Uterus (tissue), 4 donors: ENCODE results near the gene LTK. TPM values are rescaled to one million over a fixed set of nuclear protein-coding genes. Genes with fewer than 3 reads are reported as not detected.

Experiments used
- DNase-seq, 2 donors: peaks; one replicate each; pipeline ENCODE4 v3.0.0-alpha.2; 2019 to 2020
- H3K27ac ChIP-seq, 2 donors: fragments of 200-600 bp; sonication (generic); 1 replicate in 1 of 2; 2 replicates in 1 of 2; pipeline ENCODE4 v1.5.1; 2016 to 2018
- H3K27me3 ChIP-seq, 2 donors: fragments of 200-600 bp; sonication (generic); one replicate each; pipeline ENCODE4 v1.5.1; 2018 to 2019; ENCODE audit warnings: control low read depth in 1 of 2
- H3K36me3 ChIP-seq, 2 donors: fragments of 200-600 bp; sonication (generic); one replicate each; pipeline ENCODE4 v1.5.1; 2019; ENCODE audit warnings: control low read depth in 1 of 2
- H3K4me1 ChIP-seq, 2 donors: fragments of 200-600 bp; sonication (generic); one replicate each; pipeline ENCODE4 v1.5.1; 2018 to 2019; ENCODE audit warnings: control low read depth in 1 of 2
- H3K4me3 ChIP-seq, 2 donors: fragments of 200-600 bp; sonication (generic); 1 replicate in 1 of 2; 2 replicates in 1 of 2; pipeline ENCODE4 v1.5.1; 2018 to 2019; ENCODE audit warnings: mild to moderate bottlenecking in 1 of 2
- H3K9me3 ChIP-seq, 2 donors: fragments of 200-600 bp; sonication (generic); one replicate each; pipeline ENCODE4 v1.5.1; 2019; ENCODE audit warnings: control low read depth in 1 of 2
- CTCF ChIP-seq, 4 experiments: fragments of 200-600 bp in 2 of 4; fragments of 450-650 bp in 2 of 4; sonication (generic) in 2 of 4; IDR thresholded peaks; one replicate each; pipeline ENCODE4 v1.5.1; 2016 to 2019; ENCODE audit warnings: antibody characterized with exemption in 4 of 4, mild to moderate bottlenecking in 2 of 4, moderate library complexity in 1 of 4
- POLR2A ChIP-seq, 2 donors: fragments of 450-650 bp; IDR thresholded peaks; one replicate each; pipeline ENCODE4 v1.6.1; 2016; ENCODE audit warnings: antibody characterized with exemption in 2 of 2, mild to moderate bottlenecking in 1 of 2, moderate library complexity in 1 of 2
- intact Hi-C: fragments of 100-400 bp; cut with DNase I; formaldehyde crosslinking; loops from one replicate; pipeline ENCODE4 v1.15.1; 2023; ENCODE audit warnings: low total_unique reads
- total RNA-seq, 4 donors: library from RNA; depleted of rRNA in 3 of 4; stranded (reverse); fragments of >200 nt in 3 of 4; gene quantifications; one replicate each; pipeline versions ENCODE4 v1.1.0 to v1.2.4, GENCODE V29; 2014 to 2023
- donor health status: DM: yes; HTN: yes; CAD: no.

The LTK gene
- total RNA-seq, 4 donors from 2014 or later: 0.24 to 0.55 TPM; not detected in 2

- no peak for DNase-seq
- H3K27me3 ChIP-seq: peaks cover 0 to 8% of the 10 kb centered on the region in 2 donors
- H3K4me3 ChIP-seq: no peak overlapping the region
- no peak overlapping the region for H3K27ac ChIP-seq
- TF ChIP-seq POLR2A (IDR thresholded peaks at IDR 0.05): no peak
- TF ChIP-seq CTCF (IDR thresholded peaks at IDR 0.05): no peak
- peaks cover 0 to 9% of the 10 kb centered on the region in 2 donors for H3K4me1 ChIP-seq
- H3K9me3 ChIP-seq: no peaks in the 10 kb centered on the region
- H3K36me3 ChIP-seq: no peaks in the 10 kb centered on the region
- intact Hi-C loops: no loop called here
Observed at GRCh38 chr15:41503669-41504010, 10.0 kb downstream of the LTK start.

GRCh38 chr15:41502795-41503668, 10.6 kb downstream of the LTK start:
- H3K27me3 ChIP-seq: peaks cover 0 to 8% of the 10 kb centered on the region in 2 donors
- no peak overlapping the region for H3K4me3 ChIP-seq
- no peaks in the 10 kb centered on the region for H3K9me3 ChIP-seq
- H3K4me1 ChIP-seq: peaks cover 0 to 9% of the 10 kb centered on the region in 2 donors
- intact Hi-C loops: no loop called here
- no peak for DNase-seq
- TF ChIP-seq POLR2A (IDR thresholded peaks at IDR 0.05) (no peak), CTCF (IDR thresholded peaks at IDR 0.05) (no peak)
- no peak overlapping the region for H3K27ac ChIP-seq
- H3K36me3 ChIP-seq: no peaks in the 10 kb centered on the region

GRCh38 chr15:41501931-41502794, 11.5 kb downstream of the LTK start:
- Histone ChIP-seq H3K27me3 (peaks cover 0 to 8% of the 10 kb centered on the region in 2 donors), H3K36me3 (no peaks in the 10 kb centered on the region), H3K4me3 (no peak overlapping the region), H3K9me3 (no peaks in the 10 kb centered on the region), H3K27ac (no peak overlapping the region), H3K4me1 (peaks cover 0 to 9% of the 10 kb centered on the region in 2 donors)
- no peak for TF ChIP-seq CTCF (IDR thresholded peaks at IDR 0.05)
- no peak for TF ChIP-seq POLR2A (IDR thresholded peaks at IDR 0.05)
- intact Hi-C loops: no loop called here
- no peak for DNase-seq

GRCh38 chr15:41501191-41501917, 12.3 kb downstream of the LTK start:
- no peak overlapping the region for H3K4me3 ChIP-seq
- H3K9me3 ChIP-seq: no peaks in the 10 kb centered on the region
- intact Hi-C loops: no loop called here
- H3K27me3 ChIP-seq: peaks cover 0 to 8% of the 10 kb centered on the region in 2 donors
- no peak for DNase-seq
- TF ChIP-seq POLR2A (IDR thresholded peaks at IDR 0.05): no peak
- TF ChIP-seq CTCF (IDR thresholded peaks at IDR 0.05): no peak
- H3K27ac ChIP-seq: no peak overlapping the region
- H3K4me1 ChIP-seq: peaks cover 0 to 9% of the 10 kb centered on the region in 2 donors
- H3K36me3 ChIP-seq: no peaks in the 10 kb centered on the region
